Measurements from ENCODE around the gene FECH. TPM values are rescaled to one million over a fixed set of nuclear protein-coding genes. Genes with fewer than 3 reads are reported as not detected.

Gene FECH
- total and polyA plus RNA-seq, 9 of the 15 experiments (the other 6 are each of a cell fraction or from before 2014, with no cell fraction given): 19.8 to 170 (median 56.8) TPM

- TF ChIP-seq, protein P1, sequence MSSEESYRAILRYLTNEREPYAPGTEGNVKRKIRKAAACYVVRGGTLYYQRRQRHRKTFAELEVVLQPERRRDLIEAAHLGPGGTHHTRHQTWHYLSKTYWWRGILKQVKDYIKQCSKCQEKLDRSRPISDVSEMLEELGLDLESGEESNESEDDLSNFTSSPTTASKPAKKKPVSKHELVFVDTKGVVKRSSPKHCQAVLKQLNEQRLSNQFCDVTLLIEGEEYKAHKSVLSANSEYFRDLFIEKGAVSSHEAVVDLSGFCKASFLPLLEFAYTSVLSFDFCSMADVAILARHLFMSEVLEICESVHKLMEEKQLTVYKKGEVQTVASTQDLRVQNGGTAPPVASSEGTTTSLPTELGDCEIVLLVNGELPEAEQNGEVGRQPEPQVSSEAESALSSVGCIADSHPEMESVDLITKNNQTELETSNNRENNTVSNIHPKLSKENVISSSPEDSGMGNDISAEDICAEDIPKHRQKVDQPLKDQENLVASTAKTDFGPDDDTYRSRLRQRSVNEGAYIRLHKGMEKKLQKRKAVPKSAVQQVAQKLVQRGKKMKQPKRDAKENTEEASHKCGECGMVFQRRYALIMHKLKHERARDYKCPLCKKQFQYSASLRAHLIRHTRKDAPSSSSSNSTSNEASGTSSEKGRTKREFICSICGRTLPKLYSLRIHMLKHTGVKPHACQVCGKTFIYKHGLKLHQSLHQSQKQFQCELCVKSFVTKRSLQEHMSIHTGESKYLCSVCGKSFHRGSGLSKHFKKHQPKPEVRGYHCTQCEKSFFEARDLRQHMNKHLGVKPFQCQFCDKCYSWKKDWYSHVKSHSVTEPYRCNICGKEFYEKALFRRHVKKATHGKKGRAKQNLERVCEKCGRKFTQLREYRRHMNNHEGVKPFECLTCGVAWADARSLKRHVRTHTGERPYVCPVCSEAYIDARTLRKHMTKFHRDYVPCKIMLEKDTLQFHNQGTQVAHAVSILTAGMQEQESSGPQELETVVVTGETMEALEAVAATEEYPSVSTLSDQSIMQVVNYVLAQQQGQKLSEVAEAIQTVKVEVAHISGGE (CRISPR knock-in tag; IDR thresholded peaks at IDR 0.05): peak in 1 of 3 experiments; percentile 45; a peak in 1 of 6 replicates
- TF ChIP-seq ZNF143 (CRISPR knock-in tag; IDR thresholded peaks at IDR 0.05) (no peak), ILF3 (IDR thresholded peaks at IDR 0.05; ENCODE audit: borderline replicate concordance) (no peak), ETV5 (CRISPR knock-in tag; IDR thresholded peaks at IDR 0.05; ENCODE audit: low read depth) (no peak), ID3 (CRISPR knock-in tag; IDR thresholded peaks at IDR 0.05) (no peak), ID3 (tag; IDR thresholded peaks at IDR 0.05) (no peak), TFE3 (CRISPR knock-in tag; IDR thresholded peaks at IDR 0.05) (no peak), PRPF4 (IDR thresholded peaks at IDR 0.05; ENCODE audit: insufficient read depth, low read depth, low read length, poor library complexity, severe bottlenecking) (no peak)
- TF ChIP-seq, protein P2, sequence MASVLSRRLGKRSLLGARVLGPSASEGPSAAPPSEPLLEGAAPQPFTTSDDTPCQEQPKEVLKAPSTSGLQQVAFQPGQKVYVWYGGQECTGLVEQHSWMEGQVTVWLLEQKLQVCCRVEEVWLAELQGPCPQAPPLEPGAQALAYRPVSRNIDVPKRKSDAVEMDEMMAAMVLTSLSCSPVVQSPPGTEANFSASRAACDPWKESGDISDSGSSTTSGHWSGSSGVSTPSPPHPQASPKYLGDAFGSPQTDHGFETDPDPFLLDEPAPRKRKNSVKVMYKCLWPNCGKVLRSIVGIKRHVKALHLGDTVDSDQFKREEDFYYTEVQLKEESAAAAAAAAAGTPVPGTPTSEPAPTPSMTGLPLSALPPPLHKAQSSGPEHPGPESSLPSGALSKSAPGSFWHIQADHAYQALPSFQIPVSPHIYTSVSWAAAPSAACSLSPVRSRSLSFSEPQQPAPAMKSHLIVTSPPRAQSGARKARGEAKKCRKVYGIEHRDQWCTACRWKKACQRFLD (CRISPR knock-in tag; IDR thresholded peaks at IDR 0.05): no peak
- TF ChIP-seq, protein P3, sequence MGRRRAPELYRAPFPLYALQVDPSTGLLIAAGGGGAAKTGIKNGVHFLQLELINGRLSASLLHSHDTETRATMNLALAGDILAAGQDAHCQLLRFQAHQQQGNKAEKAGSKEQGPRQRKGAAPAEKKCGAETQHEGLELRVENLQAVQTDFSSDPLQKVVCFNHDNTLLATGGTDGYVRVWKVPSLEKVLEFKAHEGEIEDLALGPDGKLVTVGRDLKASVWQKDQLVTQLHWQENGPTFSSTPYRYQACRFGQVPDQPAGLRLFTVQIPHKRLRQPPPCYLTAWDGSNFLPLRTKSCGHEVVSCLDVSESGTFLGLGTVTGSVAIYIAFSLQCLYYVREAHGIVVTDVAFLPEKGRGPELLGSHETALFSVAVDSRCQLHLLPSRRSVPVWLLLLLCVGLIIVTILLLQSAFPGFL (CRISPR knock-in tag; IDR thresholded peaks at IDR 0.05): no peak
- TF ChIP-seq, protein P4, sequence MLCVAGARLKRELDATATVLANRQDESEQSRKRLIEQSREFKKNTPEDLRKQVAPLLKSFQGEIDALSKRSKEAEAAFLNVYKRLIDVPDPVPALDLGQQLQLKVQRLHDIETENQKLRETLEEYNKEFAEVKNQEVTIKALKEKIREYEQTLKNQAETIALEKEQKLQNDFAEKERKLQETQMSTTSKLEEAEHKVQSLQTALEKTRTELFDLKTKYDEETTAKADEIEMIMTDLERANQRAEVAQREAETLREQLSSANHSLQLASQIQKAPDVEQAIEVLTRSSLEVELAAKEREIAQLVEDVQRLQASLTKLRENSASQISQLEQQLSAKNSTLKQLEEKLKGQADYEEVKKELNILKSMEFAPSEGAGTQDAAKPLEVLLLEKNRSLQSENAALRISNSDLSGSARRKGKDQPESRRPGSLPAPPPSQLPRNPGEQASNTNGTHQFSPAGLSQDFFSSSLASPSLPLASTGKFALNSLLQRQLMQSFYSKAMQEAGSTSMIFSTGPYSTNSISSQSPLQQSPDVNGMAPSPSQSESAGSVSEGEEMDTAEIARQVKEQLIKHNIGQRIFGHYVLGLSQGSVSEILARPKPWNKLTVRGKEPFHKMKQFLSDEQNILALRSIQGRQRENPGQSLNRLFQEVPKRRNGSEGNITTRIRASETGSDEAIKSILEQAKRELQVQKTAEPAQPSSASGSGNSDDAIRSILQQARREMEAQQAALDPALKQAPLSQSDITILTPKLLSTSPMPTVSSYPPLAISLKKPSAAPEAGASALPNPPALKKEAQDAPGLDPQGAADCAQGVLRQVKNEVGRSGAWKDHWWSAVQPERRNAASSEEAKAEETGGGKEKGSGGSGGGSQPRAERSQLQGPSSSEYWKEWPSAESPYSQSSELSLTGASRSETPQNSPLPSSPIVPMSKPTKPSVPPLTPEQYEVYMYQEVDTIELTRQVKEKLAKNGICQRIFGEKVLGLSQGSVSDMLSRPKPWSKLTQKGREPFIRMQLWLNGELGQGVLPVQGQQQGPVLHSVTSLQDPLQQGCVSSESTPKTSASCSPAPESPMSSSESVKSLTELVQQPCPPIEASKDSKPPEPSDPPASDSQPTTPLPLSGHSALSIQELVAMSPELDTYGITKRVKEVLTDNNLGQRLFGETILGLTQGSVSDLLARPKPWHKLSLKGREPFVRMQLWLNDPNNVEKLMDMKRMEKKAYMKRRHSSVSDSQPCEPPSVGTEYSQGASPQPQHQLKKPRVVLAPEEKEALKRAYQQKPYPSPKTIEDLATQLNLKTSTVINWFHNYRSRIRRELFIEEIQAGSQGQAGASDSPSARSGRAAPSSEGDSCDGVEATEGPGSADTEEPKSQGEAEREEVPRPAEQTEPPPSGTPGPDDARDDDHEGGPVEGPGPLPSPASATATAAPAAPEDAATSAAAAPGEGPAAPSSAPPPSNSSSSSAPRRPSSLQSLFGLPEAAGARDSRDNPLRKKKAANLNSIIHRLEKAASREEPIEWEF (CRISPR knock-in tag; IDR thresholded peaks at IDR 0.05): no peak
Measured at GRCh38 chr18:57586251-57587049, at the start of gene FECH (continued).
